Stimulated activated CD8-positive, alpha-beta memory T cell treated with anti-CD3 and anti-CD28 coated beads, Interleukin-12 subunit alpha, Interleukin-12 subunit beta, amount 100 ng/mL, for 24 hours (primary cell): ENCODE measurements around the gene RELT.

ENCODE experiments used
- DNase-seq: peaks from one replicate; pipeline ENCODE4 v3.0.0-alpha.2; 2020; ENCODE audit errors: extremely low read depth

RELT gene

GRCh38 chr11:73376803-73377629 is 817 bp downstream of the RELT start:
- peak; percentile 14 for DNase-seq

DNA sequence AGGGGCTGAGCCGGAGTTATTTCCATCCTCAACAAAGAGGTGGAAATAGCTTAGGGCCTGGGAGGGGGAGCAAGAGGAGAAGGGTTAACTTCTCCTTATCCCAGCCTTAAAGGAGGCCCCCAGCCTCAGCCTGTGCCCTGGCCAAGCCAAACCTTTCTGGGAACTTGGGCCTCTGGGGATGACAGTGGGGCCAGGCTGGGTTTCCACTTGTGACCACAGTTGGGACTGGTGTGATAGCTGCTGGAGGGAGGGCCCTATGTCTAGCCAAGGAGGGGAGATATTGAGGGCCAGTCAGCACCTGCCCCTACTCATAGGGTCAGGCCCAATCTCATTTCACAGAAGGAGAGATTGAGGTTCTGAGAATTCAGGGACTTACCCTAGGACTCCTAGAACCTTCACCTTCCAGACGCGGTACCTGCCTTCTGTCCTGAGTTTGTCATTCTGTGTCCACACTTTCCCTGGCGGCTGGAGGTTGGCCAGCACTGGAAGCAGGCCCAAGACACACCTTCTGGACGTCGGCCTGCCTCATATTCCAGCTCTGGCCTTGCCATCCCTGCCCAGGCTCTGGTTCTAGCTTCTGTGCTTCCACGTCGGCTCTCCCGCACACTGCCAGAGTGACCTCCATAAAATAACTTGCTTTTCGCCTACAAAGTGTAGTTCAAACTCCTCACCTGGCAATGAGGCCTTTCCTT is 3.1 kb downstream of the RELT start:
- no peak for DNase-seq

- no peak for DNase-seq
Measured at GRCh38 chr11:73380331-73380730, 4.1 kb downstream of the RELT start.

GRCh38 chr11:73380897-73381410 is 4.8 kb downstream of the RELT start:
- no peak for DNase-seq

GRCh38 chr11:73381589-73381988 is 5.4 kb downstream of the RELT start:
- no peak for DNase-seq

DNA sequence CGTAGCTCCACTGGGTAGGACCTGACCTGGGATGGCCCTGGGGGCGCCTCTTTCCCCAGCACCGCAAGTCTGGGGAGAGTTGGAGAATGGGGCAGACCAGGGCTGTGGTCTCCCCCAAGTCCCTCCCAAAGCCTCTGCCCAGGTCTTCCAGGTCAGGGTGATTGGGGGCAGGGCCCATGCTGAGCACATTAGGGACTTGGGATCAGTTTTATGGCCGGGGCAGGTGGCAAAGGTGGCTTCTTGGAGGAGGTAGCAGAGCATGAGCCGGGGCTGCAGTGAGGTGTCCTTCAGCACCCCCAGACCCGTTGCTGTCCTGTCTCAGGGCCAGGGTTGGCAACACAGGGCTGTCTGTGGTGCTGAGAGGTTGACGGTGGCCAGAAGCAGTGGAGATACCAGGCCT is 6.0 kb downstream of the RELT start:
- DNase-seq, result no peak

DNA sequence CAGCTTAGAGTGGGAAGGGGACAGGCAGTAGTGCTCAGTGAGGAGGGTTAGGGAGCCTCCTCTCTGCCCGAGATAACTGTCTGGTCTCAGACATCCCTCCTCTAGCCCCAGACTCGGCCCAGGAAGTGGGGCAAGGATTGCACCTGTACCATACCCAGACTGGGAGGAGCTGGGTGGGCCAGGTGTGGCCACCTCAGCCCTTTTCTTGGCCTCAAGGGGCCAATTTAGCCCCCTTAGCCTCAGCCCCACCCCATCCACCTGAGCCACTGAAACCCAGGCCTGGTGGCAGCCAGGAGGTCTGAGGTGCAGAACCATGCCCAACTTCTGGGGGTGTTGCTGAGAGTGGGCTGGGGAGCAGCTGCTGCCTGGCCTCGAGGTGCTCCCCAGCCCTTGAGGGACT is 6.5 kb downstream of the RELT start:
- no peak for DNase-seq

GRCh38 chr11:73383249-73384124 is 7.3 kb downstream of the RELT start:
- DNase-seq, result no peak

DNA sequence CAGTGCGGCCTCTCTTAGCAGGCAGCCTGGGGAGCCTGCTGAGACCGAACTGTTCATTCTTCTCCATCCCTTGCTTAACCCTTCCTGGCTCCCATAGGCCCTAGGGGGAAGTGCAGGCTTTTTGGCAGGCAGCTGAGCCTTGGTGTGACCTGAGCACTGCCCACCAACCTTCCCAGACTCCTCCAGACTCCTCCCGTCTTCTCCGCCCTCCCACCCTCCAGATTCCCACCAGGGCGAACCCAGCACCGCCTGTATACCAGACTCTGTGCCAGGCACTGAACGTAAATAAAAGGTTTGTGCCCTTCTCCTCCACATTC is 7.9 kb downstream of the RELT start:
- DNase-seq, result no peak

GRCh38 chr11:73384531-73384871 is 8.3 kb downstream of the RELT start:
- DNase-seq, result no peak

DNA sequence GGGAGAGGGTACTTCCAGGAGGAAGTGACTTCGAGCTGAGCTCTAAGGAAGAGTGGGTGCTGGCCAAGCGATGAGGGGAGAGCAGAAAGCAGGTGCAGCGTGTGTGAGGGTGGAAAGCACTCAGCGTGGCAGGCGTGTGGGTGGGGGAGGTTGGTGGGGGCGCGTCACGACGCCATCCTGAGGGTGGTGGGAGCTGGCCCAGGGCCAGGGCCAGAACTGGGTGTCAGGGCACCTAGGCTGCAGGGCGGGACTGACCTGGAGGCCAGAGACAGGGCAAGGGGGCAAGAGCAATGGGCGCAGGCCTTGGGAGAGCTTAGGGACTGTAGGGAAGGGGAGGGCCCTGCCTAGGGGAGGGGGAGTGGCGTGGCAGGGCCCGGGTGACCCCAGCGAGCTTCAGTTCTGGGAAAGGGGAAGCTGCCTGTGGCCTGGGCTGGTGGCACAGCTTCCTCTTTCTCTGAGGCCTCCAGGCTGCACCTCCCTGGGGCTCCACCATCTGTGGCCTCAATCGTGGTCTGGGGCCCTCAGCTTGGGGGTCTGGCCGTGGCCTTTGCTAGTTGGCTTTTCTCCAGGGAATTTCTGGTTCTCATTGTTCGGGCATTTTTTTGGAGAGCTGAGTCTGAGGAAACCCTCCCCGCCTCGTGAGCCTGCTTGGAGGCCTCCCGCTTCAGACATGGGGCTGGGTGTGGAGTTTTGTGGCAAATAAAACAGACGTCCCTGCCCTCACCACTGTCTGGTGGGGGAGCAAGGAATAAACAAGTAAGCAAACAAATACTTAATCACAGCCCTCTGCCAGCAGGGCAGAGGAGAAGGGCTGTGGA is 8.9 kb downstream of the RELT start:
- no peak for DNase-seq

DNA sequence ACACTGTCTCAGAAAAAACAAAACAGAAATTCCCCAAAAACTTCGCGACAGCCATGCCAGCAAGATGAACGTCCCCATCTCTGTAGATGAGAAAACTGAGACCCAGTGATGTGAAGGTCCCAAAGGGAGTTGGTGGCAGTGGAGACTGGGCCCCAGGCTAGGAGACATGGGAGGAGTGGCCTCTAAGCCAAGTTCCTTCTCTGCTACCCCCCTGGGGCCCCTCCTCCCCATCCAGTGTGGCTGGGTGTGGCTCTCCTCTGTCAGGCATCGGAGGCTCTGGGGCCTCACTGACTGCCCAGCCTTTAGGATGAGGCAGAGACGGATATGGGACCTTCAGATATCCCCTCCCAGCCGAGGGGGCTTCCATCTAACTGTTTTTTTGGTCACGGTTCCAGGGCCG is 9.8 kb downstream of the RELT start:
- DNase-seq, result no peak

- DNase-seq, result no peak
Measured at GRCh38 chr11:73386546-73386945, 10.3 kb downstream of the RELT start.

- DNase-seq, result no peak
Measured at GRCh38 chr11:73387594-73388264, 11.5 kb downstream of the RELT start.

- DNase-seq, result no peak
Measured at GRCh38 chr11:73388265-73389133, 12.3 kb downstream of the RELT start.

DNA sequence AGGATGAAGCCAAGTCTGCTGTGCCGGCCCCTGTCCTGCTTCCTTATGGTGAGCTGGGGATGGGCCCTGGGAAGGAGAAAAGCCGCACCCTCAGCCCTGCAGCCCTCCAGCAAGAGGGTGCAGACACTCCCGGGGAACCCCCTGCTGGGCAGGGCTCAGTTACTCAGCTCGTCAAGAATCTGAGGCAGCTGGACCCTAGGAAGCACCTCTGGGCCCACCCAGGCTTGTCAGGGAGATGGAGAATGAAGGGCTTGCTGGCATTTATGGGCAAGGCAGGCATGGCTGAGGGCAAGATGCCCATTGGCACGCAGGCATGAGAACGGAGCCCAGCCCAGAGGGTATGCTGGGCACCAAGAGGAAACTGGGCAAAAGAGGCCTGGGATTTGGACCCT is 12.9 kb downstream of the RELT start:
- no peak for DNase-seq

DNA sequence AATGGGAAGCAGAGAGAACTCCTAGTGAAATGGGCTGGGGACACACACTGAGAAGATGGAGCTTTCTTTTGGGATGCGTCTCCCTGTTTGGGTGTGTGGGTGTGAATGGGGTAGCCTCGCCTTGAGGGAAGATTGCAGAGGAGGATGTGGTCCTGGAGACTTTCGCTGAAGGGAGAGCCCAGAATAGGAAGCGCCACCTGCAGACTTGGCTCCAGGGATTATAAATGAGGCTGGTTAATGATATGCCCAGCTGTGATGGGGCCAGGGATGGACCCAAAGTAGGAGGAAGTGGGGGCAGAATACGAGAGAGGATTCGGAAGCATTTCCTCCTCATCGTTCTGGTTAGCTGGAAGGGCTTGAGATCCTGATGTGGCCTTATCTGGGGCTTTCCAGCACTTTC is 13.7 kb downstream of the RELT start:
- DNase-seq, result no peak

- DNase-seq, result no peak
Measured at GRCh38 chr11:73390601-73391565, 14.7 kb downstream of the RELT start.

DNA sequence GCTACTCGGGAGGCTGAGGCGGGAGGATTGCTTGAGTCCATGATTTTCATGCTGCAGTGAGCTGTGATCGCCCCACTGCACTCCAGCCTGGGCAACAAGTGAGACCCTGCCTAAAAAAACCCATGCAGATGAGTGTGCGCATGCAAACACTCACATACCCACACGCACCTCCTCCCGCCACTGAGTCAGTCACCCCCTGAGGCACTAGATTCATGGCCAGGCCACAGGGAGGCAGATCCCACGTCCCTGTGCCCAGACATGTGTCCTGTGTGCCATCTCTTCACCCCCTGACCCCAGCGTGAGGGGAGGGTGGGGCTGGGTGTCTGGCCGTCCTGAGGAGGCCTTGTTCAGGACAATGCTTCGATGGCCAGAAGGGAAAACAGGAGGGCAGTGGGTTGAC is 15.5 kb downstream of the RELT start:
- DNase-seq, result no peak
